Uterus (tissue), 2 donors: ENCODE data around the gene ARHGAP31.

Source experiments
- CTCF ChIP-seq, 4 experiments: fragments of 200-600 bp in 2 of 4; fragments of 450-650 bp in 2 of 4; sonication (generic) in 2 of 4; IDR thresholded peaks; one replicate each; pipeline ENCODE4 v1.5.1; 2016 to 2019; ENCODE audit warnings: antibody characterized with exemption in 4 of 4, mild to moderate bottlenecking in 2 of 4, moderate library complexity in 1 of 4
- POLR2A ChIP-seq, 2 donors: fragments of 450-650 bp; IDR thresholded peaks; one replicate each; pipeline ENCODE4 v1.6.1; 2016; ENCODE audit warnings: antibody characterized with exemption in 2 of 2, mild to moderate bottlenecking in 1 of 2, moderate library complexity in 1 of 2

- no peak for TF ChIP-seq CTCF (IDR thresholded peaks at IDR 0.05)
- TF ChIP-seq POLR2A (IDR thresholded peaks at IDR 0.05), result no peak
These were observed 25.1 kb downstream of the ARHGAP31 start for GRCh38 chr3:119319311-119319710.
